NB4 (cell line): ENCODE results near the gene NPLOC4.

Source experiments
- CTCF ChIP-seq: IDR thresholded peaks from one replicate; pipeline ENCODE4 v1.5.1; 2012; ENCODE audit warnings: low read depth, low read length
- MAX ChIP-seq: IDR thresholded peaks from 2 replicates; pipeline ENCODE4 v1.6.1; 2011; ENCODE audit warnings: low read depth, low read length
- POLR2A ChIP-seq: IDR thresholded peaks from 2 replicates; pipeline ENCODE4 v1.6.1; 2011; ENCODE audit warnings: mild to moderate bottlenecking; ENCODE audit not compliant: insufficient read length; ENCODE audit errors: extremely low read depth

- no peak for TF ChIP-seq POLR2A
- TF ChIP-seq CTCF: no peak
- TF ChIP-seq MAX: no peak
Measured at GRCh38 chr17:81539961-81540675, 96.8 kb downstream of the NPLOC4 start.
